Measurements from ENCODE around the gene CHMP1B.

Gene CHMP1B

DNA sequence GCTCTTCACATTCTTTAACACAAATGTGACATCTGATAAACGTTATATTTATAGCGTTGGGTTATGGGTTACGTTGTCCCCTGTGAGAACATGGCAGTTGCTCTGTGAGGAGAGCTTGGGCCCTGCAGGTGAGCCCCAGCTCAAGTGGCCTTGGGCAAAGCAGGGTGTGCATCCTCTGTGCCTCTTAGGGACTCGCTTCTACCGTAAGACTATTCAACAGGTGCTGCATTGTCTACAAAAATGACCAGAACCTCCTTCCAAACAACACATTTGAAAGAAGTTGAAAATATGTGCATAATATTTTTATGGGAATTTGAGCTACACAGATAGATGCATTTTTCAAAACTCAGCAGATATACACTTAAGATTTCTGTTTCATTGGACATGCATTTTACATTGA is 16.4 kb upstream of the CHMP1B start:
- DNase-seq (ENCODE audit: low read depth) = no peak
- no peak overlapping the region for H3K4me3 ChIP-seq (ENCODE audit: low read length)
- TF ChIP-seq, protein P1, sequence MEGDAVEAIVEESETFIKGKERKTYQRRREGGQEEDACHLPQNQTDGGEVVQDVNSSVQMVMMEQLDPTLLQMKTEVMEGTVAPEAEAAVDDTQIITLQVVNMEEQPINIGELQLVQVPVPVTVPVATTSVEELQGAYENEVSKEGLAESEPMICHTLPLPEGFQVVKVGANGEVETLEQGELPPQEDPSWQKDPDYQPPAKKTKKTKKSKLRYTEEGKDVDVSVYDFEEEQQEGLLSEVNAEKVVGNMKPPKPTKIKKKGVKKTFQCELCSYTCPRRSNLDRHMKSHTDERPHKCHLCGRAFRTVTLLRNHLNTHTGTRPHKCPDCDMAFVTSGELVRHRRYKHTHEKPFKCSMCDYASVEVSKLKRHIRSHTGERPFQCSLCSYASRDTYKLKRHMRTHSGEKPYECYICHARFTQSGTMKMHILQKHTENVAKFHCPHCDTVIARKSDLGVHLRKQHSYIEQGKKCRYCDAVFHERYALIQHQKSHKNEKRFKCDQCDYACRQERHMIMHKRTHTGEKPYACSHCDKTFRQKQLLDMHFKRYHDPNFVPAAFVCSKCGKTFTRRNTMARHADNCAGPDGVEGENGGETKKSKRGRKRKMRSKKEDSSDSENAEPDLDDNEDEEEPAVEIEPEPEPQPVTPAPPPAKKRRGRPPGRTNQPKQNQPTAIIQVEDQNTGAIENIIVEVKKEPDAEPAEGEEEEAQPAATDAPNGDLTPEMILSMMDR (conservative IDR thresholded peaks at IDR 0.05; ENCODE audit: low read depth, low read length) = no peak

DNA sequence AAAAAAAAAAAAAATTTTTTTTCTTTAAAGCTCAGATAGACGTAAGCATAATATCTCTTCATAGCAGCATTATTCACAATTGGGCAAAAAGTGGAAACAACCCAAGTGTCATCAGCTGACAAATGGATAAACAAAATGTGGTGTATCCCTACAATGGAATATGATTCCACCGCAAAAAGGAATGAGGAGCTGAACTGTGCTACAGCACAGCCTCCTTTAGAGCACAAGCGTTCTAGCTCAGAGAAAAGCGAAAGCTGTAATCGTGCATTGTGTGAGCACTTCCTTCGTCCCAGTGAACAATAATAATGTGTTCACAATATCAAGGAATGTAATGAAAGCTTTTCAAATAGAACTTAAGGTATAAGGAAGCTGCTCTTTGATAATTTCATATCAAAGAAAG is 11.7 kb upstream of the CHMP1B start:
- TF ChIP-seq, protein P1 (conservative IDR thresholded peaks at IDR 0.05; ENCODE audit: low read depth, low read length) = no peak
- DNase-seq (ENCODE audit: low read depth) = no peak
- H3K4me3 ChIP-seq (ENCODE audit: low read length) = no peak overlapping the region

DNA sequence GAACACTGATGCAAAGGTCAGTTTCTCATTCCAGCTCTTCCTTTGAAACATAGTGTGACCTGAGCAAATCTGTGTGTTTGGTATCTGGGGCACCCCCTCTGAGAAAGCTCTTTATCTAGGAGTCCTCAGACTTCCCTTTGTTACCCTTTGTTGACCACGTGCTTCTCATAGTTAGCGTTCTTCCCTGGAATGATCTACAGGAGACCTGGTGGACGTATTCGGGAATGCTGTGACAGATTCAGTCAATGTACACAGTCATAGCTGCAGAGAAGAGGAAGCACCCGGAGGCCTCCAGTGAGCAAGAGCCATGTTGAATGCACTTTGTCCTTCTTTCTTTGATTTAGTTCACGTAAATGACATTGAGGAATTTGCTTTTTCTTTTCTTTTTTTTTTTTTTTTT is 10.7 kb upstream of the CHMP1B start:
- no peak overlapping the region for H3K4me3 ChIP-seq (ENCODE audit: low read length)
- TF ChIP-seq, protein P1 (conservative IDR thresholded peaks at IDR 0.05; ENCODE audit: low read depth, low read length) = no peak
- no peak for DNase-seq (ENCODE audit: low read depth)

DNA sequence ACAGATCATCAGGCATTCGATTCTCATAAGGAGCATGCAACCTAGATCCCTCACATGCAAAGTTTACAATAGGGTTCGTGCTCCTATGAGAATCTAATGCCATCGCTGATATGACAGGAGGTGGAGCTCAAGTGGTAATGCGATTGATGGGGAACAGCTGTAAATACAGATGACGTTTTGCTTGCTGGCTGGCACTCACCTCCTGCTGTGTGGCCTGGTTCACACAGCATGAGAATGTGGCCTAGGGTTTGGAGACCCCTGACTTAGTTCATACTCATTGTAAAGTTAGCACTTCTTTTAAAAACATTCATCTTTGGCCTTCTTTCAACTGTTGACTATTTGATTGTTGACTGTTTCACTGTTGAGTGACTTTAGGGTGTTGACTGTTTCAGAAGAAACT is 8.7 kb upstream of the CHMP1B start:
- DNase-seq (ENCODE audit: low read depth) = no peak
- TF ChIP-seq, protein P1 (conservative IDR thresholded peaks at IDR 0.05; ENCODE audit: low read depth, low read length) = no peak
- no peak overlapping the region for H3K4me3 ChIP-seq (ENCODE audit: low read length)

DNA sequence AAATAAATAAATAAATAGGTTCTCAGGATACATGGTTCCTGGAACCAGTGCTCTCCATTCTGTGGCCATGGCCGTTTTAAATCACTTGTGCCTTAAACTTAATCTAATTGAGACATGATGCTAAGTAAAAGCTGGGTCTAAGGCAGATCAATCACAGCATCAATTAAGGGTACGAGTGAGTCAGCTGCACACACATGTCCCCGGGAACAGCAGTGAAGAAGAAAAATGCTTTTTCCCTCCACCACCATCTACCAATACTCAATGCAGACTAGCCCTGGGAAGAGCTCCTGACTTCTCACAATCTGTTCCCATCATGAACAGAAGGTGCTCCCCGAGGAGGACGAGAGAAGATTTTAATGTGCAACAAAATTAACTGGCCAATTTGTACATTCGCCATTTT is 6.8 kb upstream of the CHMP1B start:
- TF ChIP-seq, protein P1 (conservative IDR thresholded peaks at IDR 0.05; ENCODE audit: low read depth, low read length) = no peak
- DNase-seq (ENCODE audit: low read depth) = no peak
- H3K4me3 ChIP-seq (ENCODE audit: low read length) = no peak overlapping the region

DNA sequence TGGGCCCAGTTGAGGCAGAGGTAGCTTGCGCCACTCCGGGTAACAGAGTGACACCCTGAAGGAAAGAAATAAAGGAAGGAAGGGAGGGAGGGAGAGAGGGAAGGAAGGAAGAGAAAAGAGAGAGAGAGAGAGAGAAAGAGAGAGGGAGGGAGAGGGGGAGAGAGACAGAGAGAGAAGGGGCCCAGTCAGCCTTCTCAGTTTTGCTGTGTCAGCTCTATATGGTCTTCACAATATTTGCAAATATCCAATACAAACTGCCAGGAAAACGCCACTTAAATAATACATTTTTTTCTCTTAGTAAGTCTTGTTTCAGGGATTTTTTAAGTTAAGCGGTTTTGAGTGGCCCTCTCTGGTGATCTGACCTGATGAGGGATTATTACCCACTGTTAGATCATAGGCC is 5.6 kb upstream of the CHMP1B start:
- DNase-seq (ENCODE audit: low read depth) = no peak
- no peak overlapping the region for H3K4me3 ChIP-seq (ENCODE audit: low read length)
- TF ChIP-seq, protein P1 (conservative IDR thresholded peaks at IDR 0.05; ENCODE audit: low read depth, low read length) = no peak

DNA sequence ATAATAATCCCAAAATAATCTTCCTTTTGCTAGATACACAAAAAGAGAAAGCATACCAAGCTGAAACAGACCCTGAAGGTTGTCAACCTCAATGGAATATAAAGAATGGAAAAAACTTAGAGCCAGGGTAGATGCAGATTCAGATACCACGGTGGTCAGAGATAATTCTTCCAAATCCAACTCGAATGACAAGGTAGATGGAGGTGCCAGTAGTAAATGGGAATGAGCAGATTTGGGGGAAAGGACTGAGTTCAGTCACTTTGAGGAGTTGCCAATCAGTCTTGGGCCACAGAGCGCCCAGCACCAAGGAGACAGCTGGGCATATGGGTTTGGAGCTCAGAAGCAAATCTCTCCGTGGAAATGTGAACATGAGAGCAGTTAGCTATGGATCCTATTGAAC is 3.4 kb upstream of the CHMP1B start:
- no peak overlapping the region for H3K4me3 ChIP-seq (ENCODE audit: low read length)
- DNase-seq (ENCODE audit: low read depth) = no peak
- TF ChIP-seq, protein P1 (conservative IDR thresholded peaks at IDR 0.05; ENCODE audit: low read depth, low read length) = no peak
